Measurements from ENCODE around the gene DMKN.

DNA sequence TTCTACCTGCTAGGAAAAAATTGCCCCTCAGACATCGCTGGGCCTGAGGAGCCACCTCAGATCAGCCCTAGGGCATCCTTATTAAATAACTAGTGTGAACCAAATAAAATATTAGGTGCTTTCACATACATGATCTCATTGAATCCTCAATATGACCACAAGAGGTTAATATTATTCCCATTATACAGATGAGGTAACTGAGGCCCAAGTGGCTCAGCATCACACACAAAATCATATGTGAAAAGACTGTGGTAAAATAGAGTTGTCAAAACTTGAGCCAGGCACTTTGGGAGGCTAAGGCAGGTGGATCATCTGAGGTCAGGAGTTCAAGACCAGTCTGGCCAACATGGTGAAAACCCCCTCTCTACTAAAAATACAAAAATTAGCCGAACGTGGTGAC, 2.9 kb upstream of the DMKN start:
- TF ChIP-seq CTCF (IDR thresholded peaks at IDR 0.05) (no peak), POLR2AphosphoS5 (IDR thresholded peaks at IDR 0.05; ENCODE audit: low read depth, low read length) (no peak)

All from Panc1 (cell line).